Activated CD4-positive, CD25-positive, alpha-beta regulatory T cell (primary cell): ENCODE data around the gene MLIP.
"Not testable (repeated sequence)": the region's sequence is repeated elsewhere in the genome, so short reads cannot be mapped to it uniquely, and the experiment has no call there.

ENCODE experiments used
- DNase-seq, 4 experiments: peaks; one replicate each; lab custom pipeline; 2025; lab: John Stamatoyannopoulos, UW

The MLIP gene

GRCh38 chr6:54234539-54234938 lies 123.3 kb downstream of the MLIP start:
- no peak for DNase-seq

- DNase-seq: no peak
Measured at GRCh38 chr6:54236984-54237383, 125.7 kb downstream of the MLIP start.

GRCh38 chr6:54238396-54238795 lies 127.2 kb downstream of the MLIP start:
- DNase-seq: no peak

- DNase-seq: no peak
Measured at GRCh38 chr6:54243699-54244098, 132.5 kb downstream of the MLIP start.

- no peak for DNase-seq
Measured at GRCh38 chr6:54244430-54244829, 133.2 kb downstream of the MLIP start.

- DNase-seq: no peak
Measured at GRCh38 chr6:54245265-54245664, 134.0 kb downstream of the MLIP start.

- no peak for DNase-seq
Measured at GRCh38 chr6:54248319-54248718, 137.1 kb downstream of the MLIP start.

- no peak for DNase-seq
Measured at GRCh38 chr6:54248994-54249393, 137.8 kb downstream of the MLIP start.

- DNase-seq: not testable (repeated sequence)
Measured at GRCh38 chr6:54249812-54250211, 138.6 kb downstream of the MLIP start.

GRCh38 chr6:54252496-54252895 lies 141.3 kb downstream of the MLIP start:
- DNase-seq: no peak

- DNase-seq: no peak
Measured at GRCh38 chr6:54252916-54253315, 141.7 kb downstream of the MLIP start.

- no peak for DNase-seq
Measured at GRCh38 chr6:54254886-54255285, 143.6 kb downstream of the MLIP start.

GRCh38 chr6:54255886-54256285 lies 144.6 kb downstream of the MLIP start:
- no peak for DNase-seq

GRCh38 chr6:54260025-54260424 lies 148.8 kb downstream of the MLIP start:
- no peak for DNase-seq

- no peak for DNase-seq
Measured at GRCh38 chr6:54262499-54262898, 151.3 kb downstream of the MLIP start.

- DNase-seq: no peak
Measured at GRCh38 chr6:54262971-54263370, 151.7 kb downstream of the MLIP start.

GRCh38 chr6:54264581-54265272 lies 153.5 kb downstream of the MLIP start:
- DNase-seq: no peak

GRCh38 chr6:54266400-54266923 lies 155.2 kb downstream of the MLIP start:
- no peak for DNase-seq

GRCh38 chr6:54267798-54268197 lies 156.6 kb downstream of the MLIP start:
- DNase-seq: no peak

- no peak for DNase-seq
Measured at GRCh38 chr6:54273214-54273820, 162.1 kb downstream of the MLIP start.

GRCh38 chr6:54274383-54274782 lies 163.1 kb downstream of the MLIP start:
- no peak for DNase-seq

- DNase-seq: no peak
Measured at GRCh38 chr6:54282186-54282585, 170.9 kb downstream of the MLIP start.

- no peak for DNase-seq
Measured at GRCh38 chr6:54284161-54284860, 173.1 kb downstream of the MLIP start.
